Peyer's patch (tissue), 4 donors: Measurements from ENCODE around the gene ARHGAP40. TPM values are rescaled to one million over a fixed set of nuclear protein-coding genes. Genes with fewer than 3 reads are reported as not detected.

Experiments
- DNase-seq, 3 donors: peaks; one replicate each; pipeline ENCODE4 v3.0.0-alpha.2; 2017 to 2019
- H3K27ac ChIP-seq, 4 donors: fragments of 200-600 bp; sonication (generic); one replicate each; pipeline ENCODE4 v1.5.1; 2016 to 2019
- H3K27me3 ChIP-seq, 2 donors: fragments of 200-600 bp; sonication (generic); one replicate each; pipeline ENCODE4 v1.5.1; 2019
- H3K36me3 ChIP-seq, 3 donors: fragments of 200-600 bp; sonication (generic); one replicate each; pipeline ENCODE4 v1.5.1; 2016 to 2019
- H3K4me1 ChIP-seq, 4 donors: fragments of 200-600 bp; sonication (generic); one replicate each; pipeline ENCODE4 v1.5.1; 2016 to 2019
- H3K4me3 ChIP-seq, 4 donors: fragments of 200-600 bp; sonication (generic); 1 replicate in 3 of 4; 2 replicates in 1 of 4; pipeline ENCODE4 v1.5.1; 2016 to 2019; ENCODE audit warnings: mild to moderate bottlenecking in 1 of 4
- H3K9me3 ChIP-seq, 4 donors: fragments of 200-600 bp; sonication (generic); one replicate each; pipeline ENCODE4 v1.5.1; 2016 to 2019; ENCODE audit warnings: mild to moderate bottlenecking in 1 of 4
- CTCF ChIP-seq, 6 experiments: fragments of 450-650 bp in 4 of 6; fragments of 200-600 bp in 2 of 6; sonication (generic) in 1 of 6; IDR thresholded peaks; one replicate each; pipeline ENCODE4 v1.5.1; 2017 to 2019; ENCODE audit warnings: antibody characterized with exemption in 6 of 6, mild to moderate bottlenecking in 3 of 6, moderate library complexity in 1 of 6
- POLR2A ChIP-seq, 2 donors: fragments of 450-650 bp; IDR thresholded peaks; one replicate each; pipeline ENCODE4 v1.5.1; 2017; ENCODE audit warnings: antibody characterized with exemption in 2 of 2, mild to moderate bottlenecking in 2 of 2, moderate library complexity in 2 of 2
- total RNA-seq, 4 donors: library from RNA; depleted of rRNA; stranded (reverse); fragments of >200 nt; gene quantifications; one replicate each; pipeline ENCODE4 v1.1.0, GENCODE V29; 2016

The ARHGAP40 gene
- total RNA-seq, 4 donors from 2014 or later, result not detected

GRCh38 chr20:38573413-38573812 lies 28.2 kb upstream of the ARHGAP40 start:
- no peak overlapping the region for H3K27ac ChIP-seq
- no peak for DNase-seq
- TF ChIP-seq CTCF (IDR thresholded peaks at IDR 0.05), result no peak
- TF ChIP-seq POLR2A (IDR thresholded peaks at IDR 0.05), result no peak
- peaks cover 0 to 72% (median 3%) of the 10 kb centered on the region in 3 donors for H3K36me3 ChIP-seq
- no peaks in the 10 kb centered on the region for H3K9me3 ChIP-seq
- no peaks in the 10 kb centered on the region for H3K27me3 ChIP-seq
- H3K4me1 ChIP-seq, result no peaks in the 10 kb centered on the region
- no peak overlapping the region for H3K4me3 ChIP-seq

DNA sequence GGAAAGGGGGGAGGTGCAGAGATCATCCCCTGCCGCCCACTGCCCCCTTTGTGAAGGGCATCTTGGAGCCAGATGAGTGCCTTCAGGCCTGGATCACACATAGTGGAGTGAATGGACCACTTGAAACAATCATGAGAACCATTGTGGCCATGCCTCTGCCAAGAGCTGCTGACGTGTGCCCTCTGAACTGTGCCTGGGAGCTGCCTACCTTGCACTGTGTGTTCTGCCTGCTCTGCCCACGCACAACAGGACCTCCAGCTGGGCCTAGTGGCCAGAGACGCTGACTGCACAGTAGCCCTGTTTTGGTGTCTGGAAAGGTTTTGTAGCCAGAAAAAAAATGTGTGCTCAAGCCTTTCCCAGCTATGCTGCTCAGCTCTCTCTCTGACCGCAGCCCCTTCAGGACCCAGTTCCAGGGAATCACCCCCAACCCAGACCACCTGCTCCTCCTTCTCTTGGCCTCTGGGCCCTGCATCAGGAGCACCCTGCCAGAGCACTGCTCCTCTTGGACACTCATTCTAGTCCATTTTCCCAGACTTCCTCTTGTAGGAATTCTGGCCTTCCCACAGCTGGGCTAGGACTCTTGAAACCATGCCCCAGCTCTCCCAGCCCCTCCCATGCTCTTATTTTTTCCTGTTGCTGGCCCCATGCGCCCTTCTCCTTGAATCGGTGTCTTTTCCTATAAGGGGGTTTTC lies 22.2 kb upstream of the ARHGAP40 start:
- Histone ChIP-seq H3K27me3 (no peaks in the 10 kb centered on the region), H3K27ac (no peak overlapping the region), H3K36me3 (peaks cover 0 to 21% (median 0%) of the 10 kb centered on the region in 3 donors), H3K4me1 (no peaks in the 10 kb centered on the region), H3K9me3 (no peaks in the 10 kb centered on the region), H3K4me3 (no peak overlapping the region)
- TF ChIP-seq CTCF (IDR thresholded peaks at IDR 0.05), result no peak
- no peak for DNase-seq

DNA sequence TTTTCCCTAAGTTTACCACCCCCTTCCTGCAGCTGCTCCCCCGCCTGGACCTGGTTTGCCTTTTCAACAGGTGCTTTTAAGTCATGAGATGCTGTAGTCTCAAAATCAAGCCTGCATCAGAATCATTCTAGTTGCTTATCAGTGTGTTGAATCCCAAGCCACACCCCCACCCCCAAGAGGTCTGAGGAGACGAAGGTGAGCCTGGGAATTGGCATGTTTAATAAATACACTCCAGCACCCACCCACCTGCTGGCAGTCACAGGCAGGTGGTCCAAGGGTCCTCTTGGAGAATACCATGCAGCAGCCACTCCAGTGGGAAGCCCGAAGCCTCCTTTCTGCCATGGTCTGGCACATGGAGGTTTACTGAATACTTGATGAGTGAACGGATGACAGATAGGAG lies 21.7 kb upstream of the ARHGAP40 start:
- Histone ChIP-seq H3K4me1 (no peaks in the 10 kb centered on the region), H3K9me3 (no peaks in the 10 kb centered on the region), H3K36me3 (peaks cover 0 to 16% (median 0%) of the 10 kb centered on the region in 3 donors), H3K4me3 (no peak overlapping the region), H3K27ac (no peak overlapping the region), H3K27me3 (no peaks in the 10 kb centered on the region)
- no peak for TF ChIP-seq CTCF (IDR thresholded peaks at IDR 0.05)
- no peak for TF ChIP-seq POLR2A (IDR thresholded peaks at IDR 0.05)
- DNase-seq, result no peak

DNA sequence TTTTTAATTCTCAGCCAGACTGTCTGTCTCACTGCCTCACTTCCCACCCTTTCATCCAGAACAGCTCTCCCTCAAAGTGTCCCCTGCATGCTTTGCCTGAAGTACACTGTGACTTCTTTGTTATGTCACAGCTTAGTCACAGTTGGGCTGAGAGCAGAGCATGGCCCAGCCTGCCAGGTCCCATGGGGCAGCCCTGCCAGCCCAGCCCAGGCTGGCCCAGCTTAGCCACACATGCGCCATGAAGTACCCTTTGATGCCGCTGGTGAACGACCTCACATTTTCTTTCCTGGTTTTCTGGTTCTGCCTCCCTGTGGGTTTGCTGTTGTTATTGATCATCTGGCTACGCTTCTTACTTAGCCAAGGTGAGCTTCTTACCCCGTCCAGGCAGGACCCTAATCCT lies 20.6 kb upstream of the ARHGAP40 start, which contains the start of gene ADIG:
TSS of gene ADIG (plus strand) at position 185 of the 400 bp plus-strand sequence. CDS start at position 239, 54 bp downstream.
- DNase-seq, result no peak
- TF ChIP-seq POLR2A (IDR thresholded peaks at IDR 0.05) (no peak), CTCF (IDR thresholded peaks at IDR 0.05) (no peak)
- no peak within 1 kb of the TSS for H3K4me3 ChIP-seq
- no peaks in the 10 kb centered on the region for H3K9me3 ChIP-seq
- no peak within 1 kb of the TSS for H3K27ac ChIP-seq
- H3K27me3 ChIP-seq, result no peaks in the 10 kb centered on the region
- peaks cover 0 to 5% (median 0%) of the 10 kb centered on the region in 3 donors for H3K36me3 ChIP-seq
- H3K4me1 ChIP-seq, result no peaks in the 10 kb centered on the region

- no peaks in the 10 kb centered on the region for H3K9me3 ChIP-seq
- no peak overlapping the region for H3K4me3 ChIP-seq
- TF ChIP-seq CTCF (IDR thresholded peaks at IDR 0.05), result no peak
- no peak for TF ChIP-seq POLR2A (IDR thresholded peaks at IDR 0.05)
- H3K36me3 ChIP-seq, result no peaks in the 10 kb centered on the region
- no peak overlapping the region for H3K27ac ChIP-seq
- no peaks in the 10 kb centered on the region for H3K4me1 ChIP-seq
- no peak for DNase-seq
- H3K27me3 ChIP-seq, result no peaks in the 10 kb centered on the region
These were observed 19.7 kb upstream of the ARHGAP40 start for GRCh38 chr20:38581830-38582358.
